B cell (primary cell): ENCODE results near the gene FPR1.

Source experiments
- EZH2 ChIP-seq: IDR thresholded peaks from 2 replicates; pipeline ENCODE4 v1.6.1; 2012; ENCODE audit warnings: borderline replicate concordance, low read depth, mild to moderate bottlenecking, moderate library complexity, low read length; ENCODE audit not compliant: insufficient read depth, poor library complexity, severe bottlenecking
- TF ChIP-seq, protein P1 (sequence below): fragments of 200-600 bp; IDR thresholded peaks from one replicate; pipeline ENCODE4 v1.8.0; 2022; ENCODE audit warnings: antibody characterized with exemption, mild to moderate bottlenecking

DNA sequence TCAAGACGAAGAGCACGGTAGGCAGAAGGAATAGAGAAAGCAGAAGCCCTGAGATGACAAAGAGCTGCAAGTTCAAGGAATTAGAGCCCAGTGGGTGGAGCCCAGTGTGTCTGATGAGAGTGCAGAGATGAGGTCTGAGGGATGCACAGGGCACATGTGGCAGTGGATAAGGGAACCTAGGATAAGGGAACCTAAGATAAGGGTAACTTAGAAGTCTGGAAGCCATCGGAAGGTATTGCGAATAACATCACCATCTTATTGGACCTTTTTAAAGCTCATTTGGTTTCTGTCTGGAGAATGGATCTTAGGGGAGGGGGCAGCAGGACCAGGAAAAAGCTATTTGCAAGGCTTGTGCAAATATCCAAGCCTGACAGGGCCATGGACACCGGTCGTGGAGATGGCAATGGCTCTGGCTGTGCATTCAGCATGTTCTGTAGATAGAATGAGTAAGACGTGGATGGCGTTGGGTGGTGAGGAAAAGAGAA, 44.6 kb upstream of the FPR1 start:
- no peak for TF ChIP-seq EZH2
- TF ChIP-seq, protein P1, sequence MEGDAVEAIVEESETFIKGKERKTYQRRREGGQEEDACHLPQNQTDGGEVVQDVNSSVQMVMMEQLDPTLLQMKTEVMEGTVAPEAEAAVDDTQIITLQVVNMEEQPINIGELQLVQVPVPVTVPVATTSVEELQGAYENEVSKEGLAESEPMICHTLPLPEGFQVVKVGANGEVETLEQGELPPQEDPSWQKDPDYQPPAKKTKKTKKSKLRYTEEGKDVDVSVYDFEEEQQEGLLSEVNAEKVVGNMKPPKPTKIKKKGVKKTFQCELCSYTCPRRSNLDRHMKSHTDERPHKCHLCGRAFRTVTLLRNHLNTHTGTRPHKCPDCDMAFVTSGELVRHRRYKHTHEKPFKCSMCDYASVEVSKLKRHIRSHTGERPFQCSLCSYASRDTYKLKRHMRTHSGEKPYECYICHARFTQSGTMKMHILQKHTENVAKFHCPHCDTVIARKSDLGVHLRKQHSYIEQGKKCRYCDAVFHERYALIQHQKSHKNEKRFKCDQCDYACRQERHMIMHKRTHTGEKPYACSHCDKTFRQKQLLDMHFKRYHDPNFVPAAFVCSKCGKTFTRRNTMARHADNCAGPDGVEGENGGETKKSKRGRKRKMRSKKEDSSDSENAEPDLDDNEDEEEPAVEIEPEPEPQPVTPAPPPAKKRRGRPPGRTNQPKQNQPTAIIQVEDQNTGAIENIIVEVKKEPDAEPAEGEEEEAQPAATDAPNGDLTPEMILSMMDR, result no peak
